Cardiac muscle cell (in vitro differentiated cells and primary cell): ENCODE results near the gene TMEM26. TPM values are rescaled to one million over a fixed set of nuclear protein-coding genes. Genes with fewer than 3 reads are reported as not detected.
"Not testable (repeated sequence)": the region's sequence is repeated elsewhere in the genome, so short reads cannot be mapped to it uniquely, and the experiment has no call there.

ENCODE experiments used
- DNase-seq, 2 donors: peaks; one replicate each; pipeline versions ENCODE4 v3.0.0 to v3.0.0-alpha.2; 2010 to 2017; ENCODE audit warnings: low read depth in 1 of 2, low spot score in 1 of 2
- H3K27ac ChIP-seq: fragments of 200-600 bp; sonication (generic); 2 replicates; pipeline ENCODE4 v1.5.1; 2016
- H3K27me3 ChIP-seq: fragments of 200-600 bp; sonication (generic); 2 replicates; pipeline ENCODE4 v1.6.0; 2016; ENCODE audit warnings: control low read depth
- H3K36me3 ChIP-seq: fragments of 200-600 bp; sonication (generic); 2 replicates; pipeline ENCODE4 v1.5.1; 2016; ENCODE audit warnings: control low read depth
- H3K4me1 ChIP-seq: fragments of 200-600 bp; sonication (generic); 2 replicates; pipeline ENCODE4 v1.8.1; 2017; ENCODE audit warnings: low read depth, mild to moderate bottlenecking, mixed run types
- H3K4me3 ChIP-seq: fragments of 200-600 bp; sonication (generic); 2 replicates; pipeline ENCODE4 v1.5.1; 2016; ENCODE audit warnings: mild to moderate bottlenecking
- H3K9me3 ChIP-seq: fragments of 200-600 bp; sonication (generic); 2 replicates; pipeline ENCODE4 v1.5.1; 2017; ENCODE audit warnings: low read depth, mild to moderate bottlenecking, control low read depth
- CTCF ChIP-seq: IDR thresholded peaks from 2 replicates; pipeline ENCODE4 v1.5.1; 2012; ENCODE audit warnings: low read depth, mild to moderate bottlenecking, low read length
- polyA plus RNA-seq: library from polyadenylated mRNA; unstranded; fragments of >200 nt; fragmentation: Nextera tagmentation; extraction: Ambion mirVana; gene quantifications from 2 replicates; pipeline ENCODE4 v1.2.1, GENCODE V29; 2016
- total RNA-seq: library from RNA; depleted of rRNA; stranded (reverse); fragments of >200 nt; gene quantifications from 2 replicates; pipeline ENCODE4 v1.2.3, GENCODE V29; 2016

Gene TMEM26
- total and polyA plus RNA-seq, 2 experiments from 2014 or later: 1.1 to 1.2 TPM

DNA sequence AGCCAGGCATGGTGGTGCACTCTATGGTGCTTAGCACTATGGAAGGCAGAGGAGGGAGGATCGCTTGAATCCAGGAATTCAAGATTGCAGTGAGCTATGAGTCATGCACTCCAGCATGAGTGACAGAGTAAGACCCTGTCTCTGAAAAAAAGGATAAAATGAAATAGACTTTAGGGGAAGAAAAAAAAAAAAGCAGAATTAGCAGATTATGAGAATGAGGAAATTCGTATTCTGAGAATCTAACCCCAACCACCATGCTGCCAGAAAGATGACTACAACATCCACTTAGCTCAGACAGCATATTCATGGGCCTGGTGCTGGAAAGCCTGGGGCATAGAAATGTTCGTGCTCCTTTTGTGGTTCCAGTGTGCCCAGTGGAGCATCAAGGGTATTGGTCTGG lies 63.3 kb downstream of the TMEM26 start:
- no peaks in the 10 kb centered on the region for H3K36me3 ChIP-seq
- H3K9me3 ChIP-seq: no peaks in the 10 kb centered on the region

DNA sequence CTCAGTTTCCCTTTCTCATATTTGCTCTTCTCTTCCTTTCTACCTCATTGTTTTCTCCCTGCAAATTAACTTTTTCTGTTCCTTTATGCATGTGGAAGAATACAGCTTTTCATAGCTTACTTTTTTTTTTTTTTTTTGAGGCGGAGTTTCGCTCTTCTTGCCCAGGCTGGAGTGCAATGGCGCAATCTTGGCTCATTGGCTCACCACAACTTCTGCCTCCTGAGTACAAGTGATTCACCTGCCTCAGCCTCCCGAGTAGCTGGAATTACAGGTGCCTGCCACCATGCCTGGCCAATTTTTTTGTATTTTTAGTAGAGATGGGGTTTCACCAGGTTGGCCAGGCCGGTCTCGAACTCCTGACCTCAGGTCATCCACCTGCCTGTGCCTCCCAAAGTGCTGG lies 64.2 kb downstream of the TMEM26 start:
- H3K4me1 ChIP-seq, H3K36me3 ChIP-seq, H3K27ac ChIP-seq, H3K4me3 ChIP-seq, H3K27me3 ChIP-seq, H3K9me3 ChIP-seq, DNase-seq: not testable (repeated sequence)

More for the DNA sequence above, 63.3 kb downstream of the TMEM26 start:
- peak in 1 of 2 donors; percentile 6 for DNase-seq
- no peaks in the 10 kb centered on the region for H3K4me1 ChIP-seq
- H3K27me3 ChIP-seq: no peaks in the 10 kb centered on the region
- TF ChIP-seq CTCF: no peak
- H3K4me3 ChIP-seq: no peak overlapping the region
- no peak overlapping the region for H3K27ac ChIP-seq

DNA sequence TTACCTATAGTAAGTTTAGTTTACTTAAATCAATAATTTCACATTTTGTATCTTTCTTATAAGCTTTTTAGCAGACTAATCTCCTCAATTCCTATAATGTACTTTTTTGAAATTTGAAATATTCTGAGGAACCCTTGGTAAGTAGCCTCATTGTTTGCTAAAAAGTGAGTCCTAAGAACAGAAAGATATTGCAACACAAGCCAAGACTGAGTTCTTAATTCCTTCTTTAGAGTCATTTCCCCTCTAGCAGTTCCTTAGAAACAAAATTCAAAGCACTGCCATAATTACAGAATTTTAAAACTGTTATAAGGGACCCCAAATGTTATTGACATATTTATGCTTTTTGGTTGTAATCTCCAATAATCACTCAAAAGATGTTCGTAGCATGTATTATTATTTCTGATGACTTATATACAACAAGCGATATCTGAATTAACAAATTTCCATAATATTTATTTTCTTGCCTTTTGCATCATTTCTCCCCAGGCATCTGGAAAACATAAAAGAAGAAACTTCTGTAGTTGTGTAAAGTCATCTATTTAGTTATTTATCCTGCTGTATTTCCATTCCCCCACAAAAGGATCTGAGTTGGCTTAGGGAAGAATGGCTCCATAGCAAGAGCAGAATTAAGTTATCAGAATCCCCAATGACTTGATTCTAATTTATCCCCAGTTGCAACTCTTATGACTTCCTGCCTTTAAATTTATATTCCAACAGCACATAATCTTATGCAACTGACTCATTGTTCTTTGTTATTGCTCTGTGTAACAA lies 67.8 kb downstream of the TMEM26 start:
- no peak overlapping the region for H3K4me3 ChIP-seq
- no peaks in the 10 kb centered on the region for H3K36me3 ChIP-seq
- no peak for DNase-seq
- no peak overlapping the region for H3K27ac ChIP-seq
- H3K4me1 ChIP-seq: no peaks in the 10 kb centered on the region
- no peaks in the 10 kb centered on the region for H3K27me3 ChIP-seq
- TF ChIP-seq CTCF: no peak
- no peaks in the 10 kb centered on the region for H3K9me3 ChIP-seq

DNA sequence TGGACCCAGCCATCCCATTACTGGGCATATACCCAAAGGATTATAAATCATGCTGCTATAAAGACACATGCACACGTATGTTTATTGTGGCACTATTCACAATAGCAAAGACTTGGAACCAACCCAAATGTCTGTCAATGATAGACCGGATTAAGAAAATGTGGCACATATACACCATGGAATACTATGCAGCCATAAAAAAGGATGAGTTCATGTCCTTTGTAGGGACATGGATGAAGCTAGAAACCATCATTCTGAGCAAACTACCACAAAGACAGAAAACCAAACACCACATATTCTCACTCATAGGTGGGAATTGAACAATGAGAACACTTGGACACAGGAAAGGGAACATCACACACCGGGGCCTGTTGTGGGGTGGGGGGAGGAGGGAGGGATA lies 72.0 kb downstream of the TMEM26 start:
- H3K9me3 ChIP-seq, H3K4me1 ChIP-seq, H3K27me3 ChIP-seq, DNase-seq, H3K27ac ChIP-seq, H3K4me3 ChIP-seq, H3K36me3 ChIP-seq: not testable (repeated sequence)

GRCh38 chr10:61378865-61379264 lies 74.3 kb downstream of the TMEM26 start:
- H3K27me3 ChIP-seq: no peaks in the 10 kb centered on the region
- H3K27ac ChIP-seq: no peak overlapping the region
- H3K4me3 ChIP-seq: no peak overlapping the region
- no peak for DNase-seq
- no peaks in the 10 kb centered on the region for H3K36me3 ChIP-seq
- H3K9me3 ChIP-seq: no peaks in the 10 kb centered on the region
- H3K4me1 ChIP-seq: no peaks in the 10 kb centered on the region
- TF ChIP-seq CTCF: no peak

- Histone ChIP-seq H3K27ac (no peak overlapping the region), H3K4me1 (no peaks in the 10 kb centered on the region), H3K9me3 (no peaks in the 10 kb centered on the region), H3K4me3 (no peak overlapping the region), H3K27me3 (no peaks in the 10 kb centered on the region), H3K36me3 (no peaks in the 10 kb centered on the region)
- TF ChIP-seq CTCF: no peak
- no peak for DNase-seq
Measured at GRCh38 chr10:61376908-61377368, 76.2 kb downstream of the TMEM26 start.
